OCI-LY1 (cell line): ENCODE data around the gene PLCB2.

Experiments
- EZH2 ChIP-seq: fragments of 200-600 bp; sonication (generic), shearing (Covaris generic); IDR thresholded peaks from 2 replicates; pipeline ENCODE4 v1.8.0; 2017; ENCODE audit warnings: borderline replicate concordance, mixed run types, mild to moderate bottlenecking, antibody characterized with exemption, low read length, moderate library complexity, mixed read lengths
- TF ChIP-seq, protein P1 (sequence below): fragments of 200-600 bp; sonication (generic), shearing (Covaris generic); IDR thresholded peaks from 2 replicates; pipeline ENCODE4 v1.5.1; 2017; ENCODE audit warnings: mild to moderate bottlenecking, antibody characterized with exemption, low read length, moderate library complexity, mixed read lengths

DNA sequence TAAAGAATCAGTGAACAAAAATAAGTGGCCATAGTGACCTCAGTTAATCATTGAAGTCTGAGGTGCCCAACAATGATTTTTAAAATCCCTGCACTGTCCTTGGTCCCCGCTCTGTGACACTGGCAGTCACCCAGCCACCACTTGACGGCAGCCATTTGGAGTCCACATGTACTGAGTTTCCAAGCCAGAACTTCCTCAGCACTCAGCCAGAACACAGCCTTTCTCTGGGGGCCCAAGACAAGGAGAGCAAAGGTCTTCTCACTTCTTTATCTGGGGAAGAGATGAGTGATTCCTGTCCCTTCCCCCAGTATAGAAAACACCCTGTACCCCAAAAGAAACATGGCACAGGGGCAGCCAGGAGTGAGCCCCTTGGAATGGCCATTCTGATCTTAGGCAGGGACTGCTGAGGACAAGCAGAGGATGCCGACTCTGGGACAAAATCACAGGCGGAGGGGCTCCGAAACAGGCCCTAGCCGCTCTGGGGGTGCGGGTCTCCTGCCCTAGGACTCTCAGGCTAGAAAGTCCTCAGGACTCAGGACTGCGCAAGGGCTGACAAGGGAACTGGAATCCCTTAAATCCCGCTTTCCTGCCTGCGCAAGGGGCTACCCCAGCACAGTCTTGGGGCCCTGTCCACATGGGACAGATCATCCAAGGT, 56.1 kb downstream of the PLCB2 start:
- TF ChIP-seq, protein P1, sequence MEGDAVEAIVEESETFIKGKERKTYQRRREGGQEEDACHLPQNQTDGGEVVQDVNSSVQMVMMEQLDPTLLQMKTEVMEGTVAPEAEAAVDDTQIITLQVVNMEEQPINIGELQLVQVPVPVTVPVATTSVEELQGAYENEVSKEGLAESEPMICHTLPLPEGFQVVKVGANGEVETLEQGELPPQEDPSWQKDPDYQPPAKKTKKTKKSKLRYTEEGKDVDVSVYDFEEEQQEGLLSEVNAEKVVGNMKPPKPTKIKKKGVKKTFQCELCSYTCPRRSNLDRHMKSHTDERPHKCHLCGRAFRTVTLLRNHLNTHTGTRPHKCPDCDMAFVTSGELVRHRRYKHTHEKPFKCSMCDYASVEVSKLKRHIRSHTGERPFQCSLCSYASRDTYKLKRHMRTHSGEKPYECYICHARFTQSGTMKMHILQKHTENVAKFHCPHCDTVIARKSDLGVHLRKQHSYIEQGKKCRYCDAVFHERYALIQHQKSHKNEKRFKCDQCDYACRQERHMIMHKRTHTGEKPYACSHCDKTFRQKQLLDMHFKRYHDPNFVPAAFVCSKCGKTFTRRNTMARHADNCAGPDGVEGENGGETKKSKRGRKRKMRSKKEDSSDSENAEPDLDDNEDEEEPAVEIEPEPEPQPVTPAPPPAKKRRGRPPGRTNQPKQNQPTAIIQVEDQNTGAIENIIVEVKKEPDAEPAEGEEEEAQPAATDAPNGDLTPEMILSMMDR = no peak
- no peak for TF ChIP-seq EZH2
